Hippocampal formation (tissue), 2 donors: ENCODE data around the gene RYR2.

ENCODE experiments used
- DNase-seq, 2 donors: peaks; one replicate each; lab custom pipeline; 2025; lab: John Stamatoyannopoulos, UW

The RYR2 gene

GRCh38 chr1:237664348-237664747, 622.4 kb downstream of the RYR2 start:
- no peak for DNase-seq

GRCh38 chr1:237670302-237670701, 628.3 kb downstream of the RYR2 start:
- no peak for DNase-seq

GRCh38 chr1:237671262-237671661, 629.3 kb downstream of the RYR2 start:
- no peak for DNase-seq

- DNase-seq: no peak
These were observed 630.0 kb downstream of the RYR2 start for GRCh38 chr1:237671935-237672334.

- no peak for DNase-seq
These were observed 630.8 kb downstream of the RYR2 start for GRCh38 chr1:237672748-237673147.

GRCh38 chr1:237673631-237674030, 631.6 kb downstream of the RYR2 start:
- DNase-seq: no peak

GRCh38 chr1:237677979-237678378, 636.0 kb downstream of the RYR2 start:
- DNase-seq: peak in 1 of 2 donors; percentile 57

GRCh38 chr1:237679687-237680086, 637.7 kb downstream of the RYR2 start:
- no peak for DNase-seq

- DNase-seq: no peak
These were observed 639.2 kb downstream of the RYR2 start for GRCh38 chr1:237681210-237681609.

- no peak for DNase-seq
These were observed 642.3 kb downstream of the RYR2 start for GRCh38 chr1:237684236-237684635.

GRCh38 chr1:237685551-237685950, 643.6 kb downstream of the RYR2 start:
- no peak for DNase-seq

- no peak for DNase-seq
These were observed 645.8 kb downstream of the RYR2 start for GRCh38 chr1:237687804-237688203.

GRCh38 chr1:237690656-237691055, 648.7 kb downstream of the RYR2 start:
- DNase-seq: no peak

- DNase-seq: no peak
These were observed 650.3 kb downstream of the RYR2 start for GRCh38 chr1:237692255-237692654.

- DNase-seq: no peak
These were observed 653.9 kb downstream of the RYR2 start for GRCh38 chr1:237695878-237696277.

GRCh38 chr1:237700181-237700580, 658.2 kb downstream of the RYR2 start:
- no peak for DNase-seq

- no peak for DNase-seq
These were observed 659.5 kb downstream of the RYR2 start for GRCh38 chr1:237701534-237701933.

GRCh38 chr1:237702161-237702560, 660.2 kb downstream of the RYR2 start:
- DNase-seq: no peak

GRCh38 chr1:237705462-237705861, 663.5 kb downstream of the RYR2 start:
- DNase-seq: no peak

GRCh38 chr1:237709355-237709754, 667.4 kb downstream of the RYR2 start:
- DNase-seq: no peak

GRCh38 chr1:237711281-237711680, 669.3 kb downstream of the RYR2 start:
- DNase-seq: no peak

GRCh38 chr1:237712082-237712481, 670.1 kb downstream of the RYR2 start:
- DNase-seq: no peak

- no peak for DNase-seq
These were observed 670.7 kb downstream of the RYR2 start for GRCh38 chr1:237712586-237713157.

- DNase-seq: peak in 1 of 2 donors; percentile 6
These were observed 671.9 kb downstream of the RYR2 start for GRCh38 chr1:237713916-237714315.

GRCh38 chr1:237717106-237717505, 675.1 kb downstream of the RYR2 start:
- DNase-seq: no peak
